Fibroblast of villous mesenchyme (primary cell): Measurements from ENCODE around the gene CD226. TPM values are rescaled to one million over a fixed set of nuclear protein-coding genes. Genes with fewer than 3 reads are reported as not detected.
"Not testable (repeated sequence)": the region's sequence is repeated elsewhere in the genome, so short reads cannot be mapped to it uniquely, and the experiment has no call there.

Experiments
- DNase-seq: peaks from one replicate; pipeline ENCODE4 v3.0.0-alpha.2; 2010; ENCODE audit warnings: low read depth
- H3K4me3 ChIP-seq: 2 replicates; pipeline ENCODE4 v1.5.1; 2011; ENCODE audit warnings: low read depth, mild to moderate bottlenecking, low read length
- total RNA-seq: library from RNA; depleted of rRNA; stranded (reverse); fragments of >200 nt; gene quantifications from 2 replicates; pipeline ENCODE4 v1.2.3, GENCODE V29; 2012
- TF ChIP-seq, protein P1 (sequence below): IDR thresholded peaks from 2 replicates; pipeline ENCODE4 v1.5.1; 2012; ENCODE audit warnings: low read depth, mild to moderate bottlenecking, low read length; ENCODE audit not compliant: insufficient read depth

Gene CD226
- total RNA-seq, 1 donor = 2.6 TPM

DNA sequence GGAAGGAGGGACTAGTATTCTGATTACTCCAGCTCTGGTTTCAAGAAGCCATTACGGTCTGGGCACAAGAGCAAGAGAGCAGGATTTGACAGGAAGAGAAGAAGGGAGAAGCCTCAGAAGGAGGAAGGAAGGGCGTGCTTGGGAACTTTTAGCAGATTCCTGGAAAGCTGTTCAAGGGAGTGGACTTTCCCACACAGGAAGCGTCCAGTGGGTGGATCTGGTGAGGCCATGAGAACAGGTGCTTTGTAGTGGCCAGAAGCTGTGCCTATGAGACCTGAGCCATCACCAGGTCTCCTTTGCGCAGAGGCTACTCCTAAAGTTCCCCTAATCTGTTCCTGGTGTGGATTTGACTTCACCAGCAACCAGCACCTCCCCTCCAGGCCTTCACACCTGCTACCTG, 62.3 kb downstream of the CD226 start:
- no peak overlapping the region for H3K4me3 ChIP-seq
- TF ChIP-seq, protein P1, sequence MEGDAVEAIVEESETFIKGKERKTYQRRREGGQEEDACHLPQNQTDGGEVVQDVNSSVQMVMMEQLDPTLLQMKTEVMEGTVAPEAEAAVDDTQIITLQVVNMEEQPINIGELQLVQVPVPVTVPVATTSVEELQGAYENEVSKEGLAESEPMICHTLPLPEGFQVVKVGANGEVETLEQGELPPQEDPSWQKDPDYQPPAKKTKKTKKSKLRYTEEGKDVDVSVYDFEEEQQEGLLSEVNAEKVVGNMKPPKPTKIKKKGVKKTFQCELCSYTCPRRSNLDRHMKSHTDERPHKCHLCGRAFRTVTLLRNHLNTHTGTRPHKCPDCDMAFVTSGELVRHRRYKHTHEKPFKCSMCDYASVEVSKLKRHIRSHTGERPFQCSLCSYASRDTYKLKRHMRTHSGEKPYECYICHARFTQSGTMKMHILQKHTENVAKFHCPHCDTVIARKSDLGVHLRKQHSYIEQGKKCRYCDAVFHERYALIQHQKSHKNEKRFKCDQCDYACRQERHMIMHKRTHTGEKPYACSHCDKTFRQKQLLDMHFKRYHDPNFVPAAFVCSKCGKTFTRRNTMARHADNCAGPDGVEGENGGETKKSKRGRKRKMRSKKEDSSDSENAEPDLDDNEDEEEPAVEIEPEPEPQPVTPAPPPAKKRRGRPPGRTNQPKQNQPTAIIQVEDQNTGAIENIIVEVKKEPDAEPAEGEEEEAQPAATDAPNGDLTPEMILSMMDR = no peak
- DNase-seq = no peak

DNA sequence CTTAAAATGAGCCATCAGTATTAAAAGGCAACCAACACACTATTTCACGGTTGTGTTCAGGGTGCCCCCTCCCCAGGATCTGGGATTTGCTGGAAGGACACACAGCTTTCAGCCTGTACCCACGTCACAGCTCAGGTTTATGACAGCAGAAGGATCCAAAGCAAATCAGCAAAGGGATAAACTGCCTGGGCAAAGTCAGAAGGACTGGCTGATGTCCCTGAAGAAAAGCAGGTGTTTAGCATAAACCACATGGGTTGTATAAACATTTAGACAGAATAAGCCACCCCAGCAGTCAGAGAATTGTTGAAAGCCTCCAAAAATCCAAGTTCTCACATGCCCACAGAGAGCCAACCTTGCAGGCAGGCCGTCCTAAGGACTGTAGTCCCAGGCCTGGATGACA, 63.9 kb downstream of the CD226 start:
- TF ChIP-seq, protein P1 = no peak
- H3K4me3 ChIP-seq = no peak overlapping the region
- DNase-seq = no peak

DNA sequence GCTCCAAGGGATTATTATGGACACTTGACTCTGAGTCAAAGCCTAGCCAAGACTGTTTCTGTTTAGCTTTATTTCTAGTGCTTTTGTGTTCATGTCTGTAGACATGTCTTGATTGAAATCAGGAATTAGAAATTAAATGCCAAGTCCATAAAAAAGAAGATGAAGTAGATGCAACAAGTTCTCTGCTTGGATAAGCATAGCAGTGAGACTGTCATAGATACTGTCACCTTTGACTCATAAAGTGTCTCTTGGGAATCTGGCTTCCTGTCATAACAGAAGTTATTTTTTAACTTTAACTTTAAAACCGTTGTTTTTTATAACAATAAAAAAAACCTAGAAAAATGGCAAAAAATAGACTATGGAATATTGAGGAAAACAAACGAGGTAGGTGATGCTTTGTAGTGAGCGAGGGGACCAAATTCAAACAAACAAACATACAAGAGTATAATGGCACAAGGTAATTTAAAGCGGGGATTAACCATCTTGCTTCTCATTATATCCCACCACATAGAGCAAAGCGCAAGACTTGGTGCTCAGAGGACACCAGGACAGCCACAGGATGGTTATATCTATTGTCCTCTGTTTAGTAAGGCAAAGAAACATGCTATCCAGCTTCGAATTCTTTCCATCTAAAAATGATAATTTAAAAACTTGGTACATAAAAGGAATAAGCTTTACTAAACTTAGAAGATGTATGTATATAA, 64.6 kb downstream of the CD226 start:
- no peak for DNase-seq
- H3K4me3 ChIP-seq = no peak overlapping the region
- TF ChIP-seq, protein P1 = no peak

DNA sequence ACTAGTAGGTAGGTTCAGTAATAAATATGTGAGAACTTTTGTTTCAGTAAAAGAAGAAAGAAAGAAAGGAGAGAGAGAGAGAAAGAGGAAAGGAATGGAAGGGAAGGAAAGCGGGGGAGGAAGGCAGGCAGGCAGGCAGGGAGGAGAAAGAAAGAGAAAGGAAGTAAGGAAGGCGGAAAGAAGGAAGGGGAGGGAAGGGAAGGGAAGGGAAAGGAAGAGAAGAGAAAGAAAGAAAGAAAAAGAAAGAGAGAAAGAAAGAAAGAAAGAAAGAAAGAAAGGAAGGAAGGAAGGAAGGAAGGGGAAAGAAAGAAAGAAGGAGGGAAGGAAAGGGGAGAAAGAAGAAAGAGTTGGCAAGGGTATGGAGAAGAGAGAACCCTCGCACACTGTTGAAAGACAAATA, 67.6 kb downstream of the CD226 start:
- H3K4me3 ChIP-seq = no peak overlapping the region
- no peak for DNase-seq
- TF ChIP-seq, protein P1 = no peak

DNA sequence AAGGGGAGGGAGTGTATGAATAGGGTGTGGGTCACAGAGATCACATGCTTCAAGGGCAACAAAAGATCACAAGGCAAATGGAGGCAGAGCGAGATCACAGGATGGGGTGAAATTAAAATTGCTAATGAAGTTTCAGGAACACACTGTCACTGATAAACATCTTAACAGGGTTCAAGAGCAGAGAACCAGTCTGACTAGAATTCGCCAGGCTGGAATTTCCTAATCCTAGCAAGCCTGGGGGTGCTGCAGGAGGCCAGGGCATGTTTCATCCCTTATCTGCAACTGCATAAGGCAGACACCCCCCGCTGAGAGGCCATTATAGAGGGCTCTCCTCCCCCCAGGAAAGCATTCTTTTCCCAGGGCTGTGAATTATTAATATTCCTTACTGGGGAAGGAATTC, 68.6 kb downstream of the CD226 start:
- not testable (repeated sequence) for DNase-seq, H3K4me3 ChIP-seq

DNA sequence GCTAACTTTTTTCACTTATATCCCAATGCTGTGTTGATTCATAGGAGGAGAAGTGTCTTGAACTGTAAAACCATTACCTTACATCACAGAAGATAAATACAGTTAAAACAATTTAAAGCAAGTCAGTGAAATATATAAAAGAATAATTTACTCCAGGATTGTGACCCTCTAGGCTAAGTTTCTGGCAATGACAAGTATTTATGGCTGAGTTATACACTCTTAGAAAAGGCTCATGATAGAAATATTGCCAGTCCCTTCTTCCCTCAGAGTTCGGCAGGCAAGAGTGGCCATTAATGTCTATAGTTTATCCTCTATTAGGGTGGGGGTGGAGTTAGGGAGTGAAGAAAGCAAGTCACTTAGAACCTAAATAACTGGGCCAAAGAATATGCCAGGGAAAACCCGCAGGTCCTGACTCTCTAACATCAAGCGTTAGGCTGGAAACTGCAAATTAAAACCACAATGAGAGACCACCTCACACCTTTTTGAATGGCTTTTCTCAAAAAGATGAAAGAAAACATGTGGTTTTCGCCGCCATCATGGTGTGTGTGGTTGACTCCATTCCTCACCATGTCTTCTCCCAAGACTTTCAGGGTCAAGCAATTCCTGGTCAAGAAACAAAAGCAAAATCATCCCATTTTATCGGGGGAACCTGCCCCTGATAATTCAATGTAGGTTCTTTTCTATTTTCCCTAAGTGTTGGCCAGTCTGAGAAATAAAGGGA, 69.3 kb downstream of the CD226 start:
- TF ChIP-seq, protein P1 = no peak
- DNase-seq = no peak
- H3K4me3 ChIP-seq = no peak overlapping the region

DNA sequence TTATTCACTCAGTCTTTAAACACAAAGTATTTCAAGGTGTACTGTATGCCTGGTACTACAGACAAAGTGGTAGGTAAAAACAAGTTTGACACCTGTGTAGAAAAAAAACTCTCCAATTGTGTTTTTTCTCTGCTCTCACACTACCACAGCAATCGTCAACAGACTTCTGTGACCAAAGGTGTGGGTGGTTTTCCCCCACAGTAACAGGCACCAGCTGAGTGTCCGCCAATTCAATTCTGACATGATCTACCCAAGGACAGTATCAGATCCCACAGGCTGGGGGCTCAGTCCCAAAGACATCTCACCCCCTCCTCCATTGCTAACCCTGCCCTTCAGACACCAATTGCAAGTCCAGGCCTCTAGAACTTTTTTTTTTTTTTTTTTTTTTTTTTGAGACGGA, 71.2 kb downstream of the CD226 start:
- TF ChIP-seq, protein P1 = no peak
- DNase-seq = no peak
- H3K4me3 ChIP-seq = no peak overlapping the region
